B cell (primary cell): Measurements from ENCODE around the gene IMPDH2. TPM values are rescaled to one million over a fixed set of nuclear protein-coding genes. Genes with fewer than 3 reads are reported as not detected.

ENCODE experiments used
- ATAC-seq: fragments of 200-7000 bp; cut with Tn5 transposase; one replicate; pipeline ENCODE4 v1.10.0; 2021; ENCODE audit warnings: low read depth, mild to moderate bottlenecking, moderate number of reproducible peaks, moderate library complexity
- CTCF ChIA-PET: fragments of 350-600 bp; sonication (Branson Sonifier 250); formaldehyde crosslinking; loops from one replicate; lab custom pipeline; 2021; ENCODE audit warnings: antibody characterized with exemption, inconsistent platforms; lab: Charles Lee
- POLR2A ChIA-PET: fragments of 350-600 bp; sonication (Branson Sonifier 250); formaldehyde crosslinking; loops from one replicate; lab custom pipeline; 2021; ENCODE audit warnings: antibody characterized with exemption; lab: Charles Lee
- DNase-seq: peaks from one replicate; pipeline ENCODE4 v3.0.0; 2013
- H2AFZ ChIP-seq: 2 replicates; pipeline ENCODE4 v1.6.1; 2012; ENCODE audit warnings: mild to moderate bottlenecking, low read depth, low read length; ENCODE audit not compliant: insufficient read depth, poor library complexity, severe bottlenecking
- H3K27ac ChIP-seq, 2 donors: 1 replicate in 1 of 2; 2 replicates in 1 of 2; pipeline ENCODE4 v1.5.1; 2012 to 2013; ENCODE audit warnings: low read length in 2 of 2, mild to moderate bottlenecking in 2 of 2, moderate library complexity in 1 of 2
- H3K27me3 ChIP-seq, 4 experiments: fragments of 200-600 bp in 1 of 4; sonication (generic) in 1 of 4; replicated peaks in 1 of 4; 1 replicate in 2 of 4; 2 replicates in 2 of 4; pipeline versions ENCODE4 v1.6.1 to v1.7.0; 2013 to 2016; ENCODE audit warnings: low read length in 3 of 4, mild to moderate bottlenecking in 2 of 4, mixed read lengths in 1 of 4, moderate library complexity in 1 of 4; ENCODE audit not compliant: insufficient read depth in 4 of 4, control insufficient read depth in 3 of 4; ENCODE audit errors: control extremely low read depth in 1 of 4
- H3K36me3 ChIP-seq, 2 experiments: replicated peaks in 1 of 2; 1 replicate in 1 of 2; 2 replicates in 1 of 2; pipeline versions ENCODE4 v1.6.1 to v1.7.1; 2013; ENCODE audit warnings: low read length in 1 of 2; ENCODE audit not compliant: insufficient read depth in 2 of 2, control insufficient read depth in 1 of 2; ENCODE audit errors: control extremely low read depth in 1 of 2, extremely low read depth in 1 of 2
- H3K4me1 ChIP-seq, 2 donors: fragments of 200-600 bp in 1 of 2; sonication (generic) in 1 of 2; 1 replicate in 1 of 2; 2 replicates in 1 of 2; pipeline versions ENCODE4 v1.5.1 to v1.6.1; 2013 to 2017; ENCODE audit warnings: low read length in 2 of 2; ENCODE audit not compliant: control insufficient read depth in 2 of 2, insufficient read depth in 2 of 2
- H3K4me2 ChIP-seq: replicated peaks from 2 replicates; pipeline ENCODE3; 2012; ENCODE audit warnings: mild to moderate bottlenecking, low read depth, low read length; ENCODE audit not compliant: poor library complexity, severe bottlenecking
- H3K4me3 ChIP-seq, 5 experiments: fragments of 200-600 bp in 1 of 5; sonication (generic) in 1 of 5; 1 replicate in 3 of 5; 2 replicates in 2 of 5; pipeline versions ENCODE4 v1.5.1 to v1.7.0; 2011 to 2016; ENCODE audit warnings: low read length in 4 of 5, mild to moderate bottlenecking in 4 of 5, low read depth in 2 of 5, control low read depth in 1 of 5, moderate library complexity in 1 of 5; ENCODE audit not compliant: insufficient read depth in 1 of 5; ENCODE audit errors: control extremely low read depth in 1 of 5, extremely low read depth in 1 of 5
- H3K79me2 ChIP-seq: fragments of 200-600 bp; sonication (generic); one replicate; pipeline ENCODE4 v1.6.0; 2016; ENCODE audit warnings: low read length; ENCODE audit not compliant: control insufficient read depth, insufficient read depth
- H3K9ac ChIP-seq: fragments of 200-600 bp; sonication (generic); 2 replicates; pipeline ENCODE4 v1.6.1; 2017; ENCODE audit warnings: mild to moderate bottlenecking, low read length, moderate library complexity
- H3K9me3 ChIP-seq, 3 donors: one replicate each; pipeline versions ENCODE4 v1.6.1 to v1.7.1; 2013; ENCODE audit warnings: low read length in 2 of 3; ENCODE audit not compliant: control insufficient read depth in 2 of 3, insufficient read depth in 1 of 3; ENCODE audit errors: control extremely low read depth in 1 of 3
- H4K20me1 ChIP-seq: 2 replicates; pipeline ENCODE4 v1.6.0; 2012; ENCODE audit warnings: mild to moderate bottlenecking, low read length; ENCODE audit not compliant: insufficient read depth, control insufficient read depth, poor library complexity, severe bottlenecking
- H3K27ac Mint-ChIP-seq: one replicate; pipeline ENCODE4 v1.8.0; 2021; ENCODE audit warnings: mixed read lengths
- H3K27me3 Mint-ChIP-seq: one replicate; pipeline ENCODE4 v1.8.0; 2021; ENCODE audit warnings: mixed read lengths
- H3K4me1 Mint-ChIP-seq: one replicate; pipeline ENCODE4 v1.8.0; 2021; ENCODE audit warnings: mixed read lengths
- H3K4me3 Mint-ChIP-seq: one replicate; pipeline ENCODE4 v1.8.0; 2021; ENCODE audit warnings: mixed read lengths
- H3K9me3 Mint-ChIP-seq: one replicate; pipeline ENCODE4 v1.8.0; 2022; ENCODE audit warnings: mixed read lengths; ENCODE audit not compliant: insufficient read depth
- CTCF ChIP-seq: fragments of 200-600 bp; IDR thresholded peaks from one replicate; pipeline ENCODE4 v1.8.0; 2022; ENCODE audit warnings: antibody characterized with exemption, mild to moderate bottlenecking
- EZH2 ChIP-seq: IDR thresholded peaks from 2 replicates; pipeline ENCODE4 v1.6.1; 2012; ENCODE audit warnings: borderline replicate concordance, low read depth, mild to moderate bottlenecking, moderate library complexity, low read length; ENCODE audit not compliant: insufficient read depth, poor library complexity, severe bottlenecking
- WGBS: methylation state at CpG from one replicate; pipeline ENCODE4 v1.1.5; 2013; ENCODE audit warnings: missing lambda C conversion rate; ENCODE audit not compliant: insufficient coverage; 5-methylcytosine and 5-hydroxymethylcytosine counted together
- intact Hi-C: fragments of 100-400 bp; cut with micrococcal nuclease; formaldehyde crosslinking; loops from one replicate; pipeline ENCODE4 v1.10.0; 2022
- polyA plus RNA-seq: library from polyadenylated mRNA; depleted of rRNA; stranded (reverse); fragments of >200 nt; gene quantifications from 2 replicates; pipeline ENCODE4 v1.2.3, GENCODE V29; 2012
- small RNA-seq: library from RNA; depleted of rRNA; stranded (forward); fragments of <200 nt; gene quantifications from one replicate; pipeline ENCODE3, GENCODE V24; 2012; ENCODE audit warnings: low replicate concordance, low read depth; ENCODE audit not compliant: insufficient read length
- total RNA-seq, 2 donors: library from RNA; stranded (reverse); fragments of 120-200 nt in 1 of 2; gene quantifications; 1 replicate in 1 of 2; 2 replicates in 1 of 2; pipeline versions ENCODE4 v1.2.3 to v1.2.4, GENCODE V29; 2013 to 2022

The IMPDH2 gene
- total and polyA plus RNA-seq, 2 donors (not counting 1 experiment from before 2014, with no cell fraction given) = 171 to 193 TPM

GRCh38 chr3:48979451-48979850 lies 49.7 kb downstream of the IMPDH2 start:
- Histone ChIP-seq H3K4me3 (no peak overlapping the region), H3K4me2 (no peak overlapping the region), H3K4me1 (no peaks in the 10 kb centered on the region), H3K9me3 (no peaks in the 10 kb centered on the region), H4K20me1 (no peaks in the 10 kb centered on the region), H2AFZ (no peak overlapping the region), H3K79me2 (no peaks in the 10 kb centered on the region), H3K9ac (no peak overlapping the region), H3K36me3 (peaks cover 1 to 72% of the 10 kb centered on the region in 2 experiments), H3K27ac (no peak overlapping the region), H3K27me3 (no peaks in the 10 kb centered on the region)
- Mint-ChIP-seq H3K27me3 (no peaks in the 10 kb centered on the region), H3K4me3 (no peak overlapping the region), H3K4me1 (no peaks in the 10 kb centered on the region), H3K9me3 (no peaks in the 10 kb centered on the region), H3K27ac (no peak overlapping the region)
- DNase-seq (no peak), ATAC-seq (no peak)
- WGBS = 100% methylated on average over 3 of the region's 3 CpGs
- CTCF ChIA-PET = interaction anchor here (1.4 kb wide), 1 partner anchor 8 kb away, joined by 3 read pairs; no protein-coding TSS in a partner anchor
- intact Hi-C loops = no loop called here
- TF ChIP-seq CTCF (no peak), EZH2 (no peak)
- POLR2A ChIA-PET = no interaction called here

Small RNA genes within 50 kb of the gene (small RNA-seq; reads per million reads assigned to genes)
- gene MIR191 = 5,267 reads per million, percentile 99 among the genes with 10 or more reads in this experiment
- gene MIR425 = 171 reads per million, percentile 95 among the genes with 10 or more reads in this experiment

Other genes starting within 250 kb of the IMPDH2 start
- gene PRKAR2A, start 181.5 kb downstream of the IMPDH2 start, total RNA-seq = 25.0 and 27.5 TPM in 2 replicates
- gene PRKAR2A, start 181.5 kb downstream of the IMPDH2 start, polyA plus RNA-seq = 4.3 and 6.0 TPM in 2 replicates
- gene SLC25A20, start 130.5 kb downstream of the IMPDH2 start, total RNA-seq = 11.6 and 12.2 TPM in 2 replicates
- 5.7 and 19.9 TPM in 2 replicates for gene SLC25A20, start 130.5 kb downstream of the IMPDH2 start, polyA plus RNA-seq
- gene ARIH2, start 110.6 kb downstream of the IMPDH2 start, total RNA-seq = 148 and 162 TPM in 2 replicates
- gene ARIH2, start 110.6 kb downstream of the IMPDH2 start, polyA plus RNA-seq = 114 and 139 TPM in 2 replicates
- gene P4HTM, start 39.2 kb downstream of the IMPDH2 start, total RNA-seq = 48.5 and 56.4 TPM in 2 replicates
- gene P4HTM, start 39.2 kb downstream of the IMPDH2 start, polyA plus RNA-seq = 58.3 and 70.6 TPM in 2 replicates
- gene WDR6, start 22.0 kb downstream of the IMPDH2 start, total RNA-seq = 270 and 287 TPM in 2 replicates
- gene WDR6, start 22.0 kb downstream of the IMPDH2 start, polyA plus RNA-seq = 317 and 321 TPM in 2 replicates
- 56.8 and 57.2 TPM in 2 replicates for gene DALRD3, start 10.8 kb downstream of the IMPDH2 start, total RNA-seq
- gene DALRD3, start 10.8 kb downstream of the IMPDH2 start, polyA plus RNA-seq = 59.8 and 82.6 TPM in 2 replicates
- 67.0 and 67.5 TPM in 2 replicates for gene NDUFAF3, start 7.3 kb downstream of the IMPDH2 start, total RNA-seq
- 34.9 and 61.0 TPM in 2 replicates for gene NDUFAF3, start 7.3 kb downstream of the IMPDH2 start, polyA plus RNA-seq
- 187 and 196 TPM in 2 replicates for gene QRICH1, start 64.7 kb upstream of the IMPDH2 start, total RNA-seq
- 179 and 223 TPM in 2 replicates for gene QRICH1, start 64.7 kb upstream of the IMPDH2 start, polyA plus RNA-seq
- 252 and 282 TPM in 2 replicates for gene QARS1, start 75.4 kb upstream of the IMPDH2 start, total RNA-seq
- 426 and 469 TPM in 2 replicates for gene QARS1, start 75.4 kb upstream of the IMPDH2 start, polyA plus RNA-seq
- 87.3 and 89.9 TPM in 2 replicates for gene USP19, start 91.4 kb upstream of the IMPDH2 start, total RNA-seq
- 56.3 and 73.5 TPM in 2 replicates for gene USP19, start 91.4 kb upstream of the IMPDH2 start, polyA plus RNA-seq
- 0.05 and 0.74 TPM in 2 replicates for gene LAMB2, start 103.7 kb upstream of the IMPDH2 start, total RNA-seq
- 0.25 and 0.67 TPM in 2 replicates for gene LAMB2, start 103.7 kb upstream of the IMPDH2 start, polyA plus RNA-seq
- gene CCDC71, start 136.9 kb upstream of the IMPDH2 start, total RNA-seq = 29.7 and 30.0 TPM in 2 replicates
- 13.4 and 15.6 TPM in 2 replicates for gene CCDC71, start 136.9 kb upstream of the IMPDH2 start, polyA plus RNA-seq
- 1.9 and 3.6 TPM in 2 replicates for gene KLHDC8B, start 142.2 kb upstream of the IMPDH2 start, total RNA-seq
- gene KLHDC8B, start 142.2 kb upstream of the IMPDH2 start, polyA plus RNA-seq = 0.43 and 0.79 TPM in 2 replicates
- gene C3orf62, start 247.8 kb upstream of the IMPDH2 start, total RNA-seq = 7.8 and 10.4 TPM in 2 replicates
- 6.8 and 8.7 TPM in 2 replicates for gene C3orf62, start 247.8 kb upstream of the IMPDH2 start, polyA plus RNA-seq